ENCODE results near the gene TMEM175. TPM values are rescaled to one million over a fixed set of nuclear protein-coding genes. Genes with fewer than 3 reads are reported as not detected.

The TMEM175 gene
- total and polyA plus RNA-seq, 7 donors: 4.6 to 42.6 (median 30.5) TPM

DNA sequence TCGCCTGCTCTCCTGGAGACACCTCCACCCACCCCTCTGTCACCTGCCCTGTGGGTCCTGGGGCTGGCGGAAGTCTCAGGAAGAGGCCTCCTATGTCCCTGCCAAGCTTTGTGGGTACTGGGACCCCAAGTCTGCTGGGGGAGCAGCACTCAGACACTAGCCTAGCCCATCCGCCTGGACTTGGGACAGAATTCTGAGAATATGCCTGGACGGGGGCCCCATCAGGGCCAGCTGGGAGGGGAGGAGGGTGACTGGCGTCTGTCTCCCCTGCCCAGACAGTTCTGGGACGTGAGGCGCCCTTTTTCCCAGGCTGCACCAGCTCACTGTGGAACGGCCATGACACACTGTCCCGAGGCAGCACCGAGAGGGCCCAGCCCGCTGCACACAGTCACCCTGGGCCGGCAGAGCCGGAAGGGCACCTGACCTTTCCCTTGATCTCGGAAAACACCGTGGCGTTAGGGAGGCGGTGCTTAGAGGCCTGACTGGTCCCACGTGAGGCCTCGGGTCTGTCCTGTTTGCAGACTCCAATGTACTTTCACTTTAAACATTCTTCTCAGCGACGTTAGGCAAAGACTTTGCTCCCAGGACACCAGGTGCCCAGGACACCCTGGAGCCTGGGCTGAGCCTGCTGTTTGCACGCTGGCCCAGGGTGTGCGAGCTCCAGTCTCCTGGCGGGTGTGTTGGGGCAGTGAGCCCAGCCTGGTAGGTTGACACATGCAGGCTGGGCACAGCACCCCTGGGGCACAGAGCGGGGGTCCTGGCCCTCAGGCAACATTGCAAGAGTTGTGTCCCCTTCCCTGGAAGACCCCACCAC lies 60.2 kb downstream of the TMEM175 start:
- peaks cover 11 to 17% (median 14%) of the 10 kb centered on the region in 3 donors for H3K27me3 ChIP-seq
- intact Hi-C loops (cut with DNase I): no loop called here
- peaks cover 0 to 18% (median 14%) of the 10 kb centered on the region in 4 donors for H3K4me1 ChIP-seq
- 21 to 67% methylated on average over 25 of the region's 25 CpGs for WGBS, 2 donors
- H3K27ac ChIP-seq: no peak overlapping the region
- no peaks in the 10 kb centered on the region for H3K9me3 ChIP-seq
- no peak for TF ChIP-seq POLR2A (IDR thresholded peaks at IDR 0.05)
- TF ChIP-seq POLR2AphosphoS5 (IDR thresholded peaks at IDR 0.05): no peak
- no peak for TF ChIP-seq EP300 (IDR thresholded peaks at IDR 0.05)
- TF ChIP-seq, protein P1, sequence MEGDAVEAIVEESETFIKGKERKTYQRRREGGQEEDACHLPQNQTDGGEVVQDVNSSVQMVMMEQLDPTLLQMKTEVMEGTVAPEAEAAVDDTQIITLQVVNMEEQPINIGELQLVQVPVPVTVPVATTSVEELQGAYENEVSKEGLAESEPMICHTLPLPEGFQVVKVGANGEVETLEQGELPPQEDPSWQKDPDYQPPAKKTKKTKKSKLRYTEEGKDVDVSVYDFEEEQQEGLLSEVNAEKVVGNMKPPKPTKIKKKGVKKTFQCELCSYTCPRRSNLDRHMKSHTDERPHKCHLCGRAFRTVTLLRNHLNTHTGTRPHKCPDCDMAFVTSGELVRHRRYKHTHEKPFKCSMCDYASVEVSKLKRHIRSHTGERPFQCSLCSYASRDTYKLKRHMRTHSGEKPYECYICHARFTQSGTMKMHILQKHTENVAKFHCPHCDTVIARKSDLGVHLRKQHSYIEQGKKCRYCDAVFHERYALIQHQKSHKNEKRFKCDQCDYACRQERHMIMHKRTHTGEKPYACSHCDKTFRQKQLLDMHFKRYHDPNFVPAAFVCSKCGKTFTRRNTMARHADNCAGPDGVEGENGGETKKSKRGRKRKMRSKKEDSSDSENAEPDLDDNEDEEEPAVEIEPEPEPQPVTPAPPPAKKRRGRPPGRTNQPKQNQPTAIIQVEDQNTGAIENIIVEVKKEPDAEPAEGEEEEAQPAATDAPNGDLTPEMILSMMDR (IDR thresholded peaks at IDR 0.05): no peak
- no peak overlapping the region for H3K4me3 ChIP-seq
- H3K36me3 ChIP-seq: peaks cover 0 to 13% (median 0%) of the 10 kb centered on the region in 4 donors
- no peak for DNase-seq

DNA sequence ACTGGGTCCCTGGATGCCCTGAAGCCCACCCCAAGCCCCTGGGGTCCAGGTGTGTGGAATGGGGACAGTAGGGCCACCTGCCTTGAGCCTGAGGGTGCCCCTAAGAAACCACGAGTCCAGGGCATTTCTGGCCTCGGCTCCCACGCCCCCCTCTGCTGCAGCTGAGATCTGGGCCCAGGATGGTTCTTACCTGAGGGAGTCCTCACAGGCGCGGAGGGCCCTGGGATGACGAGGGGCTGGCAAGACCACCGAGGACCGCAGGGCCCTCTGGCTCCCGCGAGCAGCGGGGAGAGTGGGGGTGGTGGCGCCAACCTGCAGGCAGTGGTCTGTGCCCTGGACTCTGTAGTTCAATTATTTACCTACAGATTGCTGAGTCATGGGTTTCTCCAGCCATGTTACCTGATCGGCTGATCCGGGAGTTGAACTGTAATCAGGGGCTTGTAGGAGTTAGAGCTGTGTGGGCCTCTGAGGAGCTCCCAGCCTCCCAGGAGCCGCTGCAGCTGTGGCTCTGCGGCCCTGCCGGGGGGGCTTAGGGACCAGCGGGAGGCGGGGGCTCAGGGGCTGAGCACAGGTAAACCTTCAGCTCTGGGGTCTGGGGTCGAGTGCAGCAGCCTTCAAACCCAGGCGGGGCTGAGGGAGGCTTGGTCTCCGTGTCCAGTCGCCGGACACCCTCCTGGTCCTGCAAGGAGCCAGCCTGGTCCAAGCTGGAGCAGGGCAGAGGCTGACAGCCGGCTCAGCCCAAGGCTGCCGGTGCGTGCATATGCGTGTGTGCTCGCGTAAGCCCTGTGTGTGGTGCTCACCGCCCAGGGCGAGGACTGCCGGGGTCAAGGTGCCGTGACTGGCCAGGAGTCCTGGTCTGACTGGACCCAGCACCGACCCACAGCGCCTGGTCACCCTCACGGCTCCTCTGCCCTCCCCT lies 61.1 kb downstream of the TMEM175 start, which contains the start of gene SLC26A1:
Gene SLC26A1, minus strand, starts transcription at position 294 of the 919 bp plus-strand sequence. CDS start 1,701 bp downstream, outside the sequence.
- TF ChIP-seq POLR2AphosphoS5 (IDR thresholded peaks at IDR 0.05): no peak
- DNase-seq: no peak
- intact Hi-C loops (cut with DNase I): no loop called here
- 22 to 73% methylated on average over 37 of the region's 37 CpGs for WGBS, 2 donors
- Histone ChIP-seq H3K27ac (no peak within 1 kb of the TSS), H3K36me3 (peaks cover 0 to 13% (median 0%) of the 10 kb centered on the region in 4 donors), H3K4me3 (no peak within 1 kb of the TSS), H3K4me1 (peaks cover 0 to 16% (median 14%) of the 10 kb centered on the region in 4 donors), H3K9me3 (no peaks in the 10 kb centered on the region), H3K27me3 (peaks cover 20 to 25% (median 23%) of the 10 kb centered on the region in 3 donors)

GRCh38 chr4:995311-996026 lies 63.2 kb downstream of the TMEM175 start:
- H3K27ac ChIP-seq: no peak overlapping the region
- H3K4me3 ChIP-seq: no peak overlapping the region
- no peak for DNase-seq
- peaks cover 0 to 3% (median 0%) of the 10 kb centered on the region in 4 donors for H3K36me3 ChIP-seq
- intact Hi-C loops (cut with DNase I): no loop called here
- no peaks in the 10 kb centered on the region for H3K9me3 ChIP-seq
- H3K27me3 ChIP-seq: peaks cover 21 to 44% (median 32%) of the 10 kb centered on the region in 3 donors
- TF ChIP-seq POLR2AphosphoS5 (IDR thresholded peaks at IDR 0.05) (no peak), EP300 (IDR thresholded peaks at IDR 0.05) (no peak), POLR2A (IDR thresholded peaks at IDR 0.05) (no peak)
- TF ChIP-seq, protein P1 (IDR thresholded peaks at IDR 0.05): no peak
- peaks cover 0 to 15% (median 14%) of the 10 kb centered on the region in 4 donors for H3K4me1 ChIP-seq
- 89 to 90% methylated on average over 23 of the region's 23 CpGs for whole genome bisulfite sequencing, 2 donors

DNA sequence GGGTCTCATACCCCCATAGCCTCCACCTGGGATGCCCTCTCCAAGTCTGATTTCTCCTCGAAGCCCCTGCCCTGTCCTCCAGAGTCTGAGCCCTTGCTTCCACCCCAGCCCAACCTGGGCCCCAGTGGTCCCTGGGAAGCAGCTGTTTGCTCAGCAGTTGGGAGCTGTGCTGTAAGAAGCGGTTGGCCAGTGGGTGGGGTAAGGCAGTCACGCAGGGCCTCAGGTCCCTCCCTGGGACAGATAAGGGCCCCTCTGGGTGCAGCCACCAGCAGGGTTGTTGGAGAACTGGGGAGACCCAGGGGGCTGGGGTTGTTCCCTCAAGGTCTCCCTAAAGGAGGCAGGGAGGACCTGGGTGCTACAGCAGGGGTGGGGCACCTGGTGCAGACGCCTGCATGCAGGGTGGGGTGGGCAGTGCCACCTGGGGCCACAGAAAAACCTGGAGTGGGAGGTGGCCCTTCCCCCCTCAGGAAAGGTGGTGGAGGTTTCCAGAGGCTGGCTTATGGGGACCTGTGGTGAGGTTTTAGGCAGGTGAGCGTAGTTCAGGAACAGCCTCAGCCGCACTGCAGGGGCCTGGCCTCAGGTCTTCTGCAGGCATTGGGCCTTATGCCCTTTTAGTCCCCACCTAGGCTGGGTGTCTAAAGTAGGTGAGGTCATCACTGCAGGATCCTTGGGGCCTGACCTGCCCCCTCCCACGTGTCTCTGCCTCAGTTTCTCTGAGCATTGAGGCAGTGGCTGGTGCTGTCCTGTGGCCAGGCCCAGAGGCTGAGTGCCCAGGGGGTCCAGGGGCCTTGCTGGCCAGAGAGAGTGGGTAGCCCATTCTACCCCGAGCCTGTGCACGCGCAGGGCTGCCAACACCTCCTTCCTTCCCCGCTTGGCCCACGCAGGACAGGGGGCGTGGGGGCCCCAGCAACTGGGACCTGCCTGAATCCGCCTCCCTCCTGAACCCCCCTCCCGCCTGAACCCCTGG lies 64.1 kb downstream of the TMEM175 start:
- Histone ChIP-seq H3K4me3 (no peak overlapping the region), H3K9me3 (no peaks in the 10 kb centered on the region), H3K27me3 (peaks cover 29 to 53% (median 40%) of the 10 kb centered on the region in 3 donors), H3K27ac (no peak overlapping the region), H3K4me1 (peaks cover 0 to 15% (median 14%) of the 10 kb centered on the region in 4 donors), H3K36me3 (no peaks in the 10 kb centered on the region)
- intact Hi-C loops (cut with DNase I): no loop called here
- no peak for DNase-seq
- WGBS, 2 donors: 58 to 68% methylated on average over 15 of the region's 15 CpGs
- TF ChIP-seq POLR2A (IDR thresholded peaks at IDR 0.05) (no peak), EP300 (IDR thresholded peaks at IDR 0.05) (no peak), POLR2AphosphoS5 (IDR thresholded peaks at IDR 0.05) (no peak)
- TF ChIP-seq, protein P1 (IDR thresholded peaks at IDR 0.05): no peak
